Neural progenitor cell (in vitro differentiated cells): ENCODE results near the gene PRR23E. TPM values are rescaled to one million over a fixed set of nuclear protein-coding genes. Genes with fewer than 3 reads are reported as not detected.

Experiments
- DNase-seq: peaks from one replicate; pipeline ENCODE4 v3.0.0-alpha.2; 2016; ENCODE audit warnings: low spot score
- H2AFZ ChIP-seq: fragments of 200-600 bp; sonication (generic); replicated peaks from 2 replicates; pipeline ENCODE4 v1.6.1; 2016; ENCODE audit warnings: antibody characterized with exemption
- H3F3A ChIP-seq: fragments of 200-600 bp; sonication (generic); 2 replicates; pipeline ENCODE4 v1.6.1; 2016; ENCODE audit warnings: antibody characterized with exemption, low read depth
- H3K27ac ChIP-seq: fragments of 200-600 bp; sonication (generic); 2 replicates; pipeline ENCODE4 v1.5.1; 2016; ENCODE audit warnings: mild to moderate bottlenecking
- H3K27me3 ChIP-seq: fragments of 200-600 bp; sonication (generic); 2 replicates; pipeline ENCODE4 v1.6.1; 2016; ENCODE audit warnings: mild to moderate bottlenecking, moderate library complexity
- H3K36me3 ChIP-seq: fragments of 200-600 bp; sonication (generic); 2 replicates; pipeline ENCODE4 v1.5.1; 2016
- H3K4me1 ChIP-seq: fragments of 200-600 bp; sonication (generic); 2 replicates; pipeline ENCODE4 v1.6.1; 2016; ENCODE audit warnings: mixed run types
- H3K4me2 ChIP-seq: fragments of 200-600 bp; sonication (generic); 2 replicates; pipeline ENCODE4 v1.6.1; 2016
- H3K4me3 ChIP-seq: fragments of 200-600 bp; sonication (generic); 2 replicates; pipeline ENCODE4 v1.5.1; 2016
- H3K79me2 ChIP-seq: fragments of 200-600 bp; sonication (generic); 2 replicates; pipeline ENCODE4 v1.6.1; 2016; ENCODE audit warnings: low read depth
- H3K9ac ChIP-seq: fragments of 200-600 bp; sonication (generic); 2 replicates; pipeline ENCODE4 v1.6.1; 2016
- H3K9me3 ChIP-seq: fragments of 200-600 bp; sonication (generic); 2 replicates; pipeline ENCODE4 v1.5.1; 2016; ENCODE audit warnings: low read depth
- H4K20me1 ChIP-seq: fragments of 200-600 bp; sonication (generic); 2 replicates; pipeline ENCODE4 v1.6.1; 2016; ENCODE audit warnings: low read depth
- H3K27ac Mint-ChIP-seq: 3 replicates; pipeline ENCODE4 v1.8.0; 2021; ENCODE audit warnings: mixed read lengths
- H3K27me3 Mint-ChIP-seq: 2 replicates; pipeline ENCODE4 v1.8.0; 2022; ENCODE audit warnings: low read depth, mild to moderate bottlenecking, inconsistent platforms, moderate library complexity, mixed read lengths; ENCODE audit not compliant: insufficient read depth
- H3K36me3 Mint-ChIP-seq: 3 replicates; pipeline ENCODE4 v1.8.0; 2021; ENCODE audit warnings: mixed read lengths
- H3K4me1 Mint-ChIP-seq: 3 replicates; pipeline ENCODE4 v1.8.0; 2021; ENCODE audit warnings: mixed read lengths
- H3K4me3 Mint-ChIP-seq: 3 replicates; pipeline ENCODE4 v1.8.0; 2021; ENCODE audit warnings: mild to moderate bottlenecking, moderate library complexity, mixed read lengths
- H3K9me3 Mint-ChIP-seq: 3 replicates; pipeline ENCODE4 v1.8.0; 2020; ENCODE audit warnings: mixed read lengths
- CTCF ChIP-seq: fragments of 200-600 bp; sonication (generic); IDR thresholded peaks from 2 replicates; pipeline ENCODE4 v1.5.1; 2017; ENCODE audit warnings: antibody characterized with exemption, mild to moderate bottlenecking
- EZH2 ChIP-seq: fragments of 200-600 bp; sonication (generic); IDR thresholded peaks from 2 replicates; pipeline ENCODE4 v1.6.1; 2017; ENCODE audit warnings: antibody characterized with exemption, mild to moderate bottlenecking, moderate library complexity
- EZH2phosphoT487 ChIP-seq: fragments of 200-600 bp; sonication (generic); IDR thresholded peaks from 2 replicates; pipeline ENCODE4 v1.6.1; 2017; ENCODE audit warnings: antibody characterized with exemption
- total RNA-seq: library from RNA; depleted of rRNA; stranded (reverse); fragments of >200 nt; gene quantifications from 2 replicates; pipeline ENCODE4 v1.2.3, GENCODE V29; 2015; ENCODE audit warnings: low replicate concordance

PRR23E gene
- total RNA-seq = not detected in 2 replicates

GRCh38 chr3:127192576-127193232 is at the start of gene PRR23E:
Gene PRR23E, plus strand, starts transcription at chr3:127193131. Its CDS starts 3,555 bp downstream, at chr3:127196686.
- no peak for DNase-seq
- Mint-ChIP-seq H3K9me3 (peaks cover 18% of the 10 kb centered on the region), H3K4me3 (no peak within 1 kb of the TSS), H3K36me3 (no peaks in the 10 kb centered on the region), H3K27me3 (peaks cover 3% of the 10 kb centered on the region), H3K4me1 (no peaks in the 10 kb centered on the region), H3K27ac (no peak within 1 kb of the TSS)
- Histone ChIP-seq H3K4me1 (no peaks in the 10 kb centered on the region), H3K9me3 (peaks cover 2% of the 10 kb centered on the region), H2AFZ (no peak within 1 kb of the TSS), H3K79me2 (no peaks in the 10 kb centered on the region), H3K27ac (no peak within 1 kb of the TSS), H3F3A (no peaks in the 10 kb centered on the region), H3K36me3 (no peaks in the 10 kb centered on the region), H3K27me3 (no peaks in the 10 kb centered on the region), H3K9ac (no peak within 1 kb of the TSS), H3K4me2 (no peak within 1 kb of the TSS), H4K20me1 (no peaks in the 10 kb centered on the region), H3K4me3 (no peak within 1 kb of the TSS)
- no peak for TF ChIP-seq EZH2phosphoT487
- TF ChIP-seq CTCF = no peak
- TF ChIP-seq EZH2 = no peak

GRCh38 chr3:127143172-127143571 is 49.8 kb upstream of the PRR23E start:
- no peak overlapping the region for H3K4me2 ChIP-seq
- Mint-ChIP-seq H3K27ac (no peak overlapping the region), H3K4me3 (no peak overlapping the region), H3K4me1 (peaks cover 2% of the 10 kb centered on the region), H3K9me3 (no peaks in the 10 kb centered on the region), H3K36me3 (no peaks in the 10 kb centered on the region), H3K27me3 (peaks cover 3% of the 10 kb centered on the region)
- DNase-seq = no peak
- no peaks in the 10 kb centered on the region for H3K27me3 ChIP-seq
- H3K79me2 ChIP-seq = no peaks in the 10 kb centered on the region
- H3K36me3 ChIP-seq = no peaks in the 10 kb centered on the region
- no peak overlapping the region for H3K9ac ChIP-seq
- no peaks in the 10 kb centered on the region for H3F3A ChIP-seq
- H3K4me3 ChIP-seq = no peak overlapping the region
- H3K27ac ChIP-seq = no peak overlapping the region
- H3K9me3 ChIP-seq = no peaks in the 10 kb centered on the region
- H3K4me1 ChIP-seq = no peaks in the 10 kb centered on the region
- no peaks in the 10 kb centered on the region for H4K20me1 ChIP-seq
- no peak overlapping the region for H2AFZ ChIP-seq
- no peak for TF ChIP-seq EZH2phosphoT487
- no peak for TF ChIP-seq EZH2
- TF ChIP-seq CTCF = no peak

GRCh38 chr3:127144631-127145030 is 48.3 kb upstream of the PRR23E start:
- no peak overlapping the region for H3K27ac Mint-ChIP-seq
- no peaks in the 10 kb centered on the region for H4K20me1 ChIP-seq
- H2AFZ ChIP-seq = no peak overlapping the region
- no peaks in the 10 kb centered on the region for H3K36me3 Mint-ChIP-seq
- no peak overlapping the region for H3K4me3 Mint-ChIP-seq
- H3F3A ChIP-seq = no peaks in the 10 kb centered on the region
- no peaks in the 10 kb centered on the region for H3K9me3 ChIP-seq
- peaks cover 7% of the 10 kb centered on the region for H3K27me3 Mint-ChIP-seq
- no peak for DNase-seq
- no peaks in the 10 kb centered on the region for H3K36me3 ChIP-seq
- no peak overlapping the region for H3K4me3 ChIP-seq
- H3K9me3 Mint-ChIP-seq = no peaks in the 10 kb centered on the region
- H3K27me3 ChIP-seq = no peaks in the 10 kb centered on the region
- H3K4me2 ChIP-seq = no peak overlapping the region
- no peaks in the 10 kb centered on the region for H3K79me2 ChIP-seq
- no peaks in the 10 kb centered on the region for H3K4me1 Mint-ChIP-seq
- TF ChIP-seq EZH2phosphoT487 (no peak), CTCF (no peak), EZH2 (no peak)
- H3K9ac ChIP-seq = no peak overlapping the region
- H3K27ac ChIP-seq = no peak overlapping the region
- H3K4me1 ChIP-seq = no peaks in the 10 kb centered on the region
